GM19455 (cell line): ENCODE results near the gene HMX1.

ENCODE experiments used
- ATAC-seq: cut with Tn5 transposase; IDR thresholded peaks from one replicate; pipeline ENCODE4 v1.9.1; 2021; ENCODE audit not compliant: unreplicated experiment

The HMX1 gene

GRCh38 chr4:8842614-8843013 lies 29.0 kb downstream of the HMX1 start:
- no peak for ATAC-seq

GRCh38 chr4:8841678-8842268 lies 29.9 kb downstream of the HMX1 start:
- no peak for ATAC-seq

- no peak for ATAC-seq
Observed at GRCh38 chr4:8840816-8841455, 30.7 kb downstream of the HMX1 start.

- ATAC-seq, result no peak
Observed at GRCh38 chr4:8840006-8840793, 31.4 kb downstream of the HMX1 start.

GRCh38 chr4:8838961-8839431 lies 32.6 kb downstream of the HMX1 start:
- ATAC-seq, result no peak

GRCh38 chr4:8838296-8838960 lies 33.2 kb downstream of the HMX1 start:
- ATAC-seq, result no peak

- ATAC-seq, result no peak
Observed at GRCh38 chr4:8837181-8837841, 34.3 kb downstream of the HMX1 start.

- ATAC-seq, result no peak
Observed at GRCh38 chr4:8836664-8837171, 34.9 kb downstream of the HMX1 start.

GRCh38 chr4:8835521-8836365 lies 35.9 kb downstream of the HMX1 start:
- no peak for ATAC-seq

GRCh38 chr4:8834681-8835220 lies 36.9 kb downstream of the HMX1 start:
- ATAC-seq, result no peak

- ATAC-seq, result no peak
Observed at GRCh38 chr4:8832113-8832915, 39.3 kb downstream of the HMX1 start.

- ATAC-seq, result no peak
Observed at GRCh38 chr4:8831221-8832112, 40.2 kb downstream of the HMX1 start.

GRCh38 chr4:8830611-8831200 lies 40.9 kb downstream of the HMX1 start:
- no peak for ATAC-seq

GRCh38 chr4:8830056-8830455 lies 41.6 kb downstream of the HMX1 start:
- ATAC-seq, result no peak

GRCh38 chr4:8829584-8829983 lies 42.1 kb downstream of the HMX1 start:
- no peak for ATAC-seq

GRCh38 chr4:8828869-8829268 lies 42.8 kb downstream of the HMX1 start:
- ATAC-seq, result no peak

GRCh38 chr4:8821151-8821950 lies 50.3 kb downstream of the HMX1 start:
- no peak for ATAC-seq
